GM21390 (cell line): ENCODE data around the gene WASHC3.
"Not testable (repeated sequence)": the region's sequence is repeated elsewhere in the genome, so short reads cannot be mapped to it uniquely, and the experiment has no call there.

Experiments used
- ATAC-seq: cut with Tn5 transposase; IDR thresholded peaks from one replicate; pipeline ENCODE4 v1.9.1; 2021; ENCODE audit not compliant: unreplicated experiment

The WASHC3 gene, protein sequence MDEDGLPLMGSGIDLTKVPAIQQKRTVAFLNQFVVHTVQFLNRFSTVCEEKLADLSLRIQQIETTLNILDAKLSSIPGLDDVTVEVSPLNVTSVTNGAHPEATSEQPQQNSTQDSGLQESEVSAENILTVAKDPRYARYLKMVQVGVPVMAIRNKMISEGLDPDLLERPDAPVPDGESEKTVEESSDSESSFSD

DNA sequence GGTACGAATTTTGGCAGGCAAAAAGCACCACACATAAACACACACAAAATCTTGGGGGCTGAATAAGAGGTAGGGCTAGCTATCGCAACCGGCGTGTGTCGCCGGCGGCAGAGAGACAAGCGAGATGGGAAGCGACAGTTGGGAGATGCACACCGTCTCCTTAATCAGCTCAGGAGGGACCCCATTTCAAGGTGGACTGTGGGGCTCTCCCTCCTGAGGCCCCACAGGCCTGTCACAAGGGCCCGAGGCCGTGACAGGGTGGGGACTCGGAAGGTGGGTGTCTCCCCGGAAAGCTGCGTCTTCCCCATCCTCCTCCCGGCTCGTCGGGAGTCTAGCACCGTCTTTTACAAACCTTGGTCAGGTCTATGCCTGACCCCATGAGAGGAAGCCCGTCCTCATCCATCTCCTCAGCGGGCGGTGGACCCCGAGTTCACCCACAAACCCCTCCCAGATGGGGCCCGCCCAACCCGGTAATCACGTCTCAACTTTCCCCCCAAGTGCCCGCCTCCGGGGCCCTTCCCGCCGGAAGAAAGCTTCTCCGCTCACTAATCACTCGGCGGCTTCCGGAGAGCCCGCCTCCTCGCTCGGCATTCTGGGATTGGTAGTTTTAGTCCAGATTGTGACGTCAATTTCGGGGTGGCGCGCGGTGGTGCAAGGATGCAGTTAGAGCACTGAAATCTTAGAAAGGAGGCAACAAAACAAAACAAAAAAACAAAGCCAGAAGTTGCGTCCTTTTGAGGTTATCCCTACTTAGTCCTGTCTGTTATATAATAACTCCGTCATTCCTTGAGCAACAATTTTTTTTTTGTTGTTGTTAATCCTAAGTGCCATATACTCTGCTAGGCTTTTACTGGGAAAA lies at the start of gene WASHC3:
Gene WASHC3 (minus strand): TSS at position 432 of the 859 bp plus-strand sequence. CDS start 29 bp downstream, at position 403.
- peak; percentile 95 for ATAC-seq

GRCh38 chr12:102110782-102111181 lies 49.0 kb upstream of the WASHC3 start:
- ATAC-seq, result no peak

GRCh38 chr12:102107970-102108369 lies 46.2 kb upstream of the WASHC3 start:
- no peak for ATAC-seq

DNA sequence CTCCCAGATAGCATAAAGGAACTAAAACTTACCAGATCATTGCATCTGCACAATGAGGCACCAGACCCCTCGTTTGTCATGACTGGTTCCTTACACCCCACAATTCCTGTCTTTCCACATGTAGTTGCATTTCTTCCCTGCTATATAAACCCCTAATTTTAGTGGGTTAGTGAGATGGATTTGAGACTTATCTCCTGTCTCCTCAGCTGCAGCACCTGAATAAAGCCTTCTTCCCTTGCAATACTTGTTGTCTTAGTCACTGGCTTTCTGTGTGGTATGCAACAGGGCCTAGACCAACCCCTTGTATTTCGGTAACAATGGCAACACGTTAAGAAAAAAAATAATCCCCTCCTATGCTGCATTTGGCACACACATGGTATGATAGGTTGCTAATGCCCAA lies 45.1 kb upstream of the WASHC3 start:
- no peak for ATAC-seq

DNA sequence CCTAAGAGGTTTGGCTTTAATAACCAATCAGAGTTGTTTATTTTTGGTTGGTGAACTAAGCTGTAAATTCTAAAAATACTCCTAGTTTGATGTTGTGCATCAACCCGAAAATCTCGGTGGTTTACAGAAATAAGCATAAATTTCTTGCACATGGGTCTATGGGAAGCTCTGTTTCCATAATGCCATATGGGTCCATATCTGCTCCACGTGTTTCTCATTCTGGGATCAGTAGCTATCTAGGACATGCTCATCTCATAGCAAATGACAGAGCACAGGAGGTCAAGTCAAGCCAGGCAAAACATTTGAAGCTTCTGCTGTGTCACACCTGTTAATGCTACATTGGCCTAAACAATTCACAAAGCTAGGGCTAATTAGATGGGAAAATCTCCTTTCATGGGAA lies 35.1 kb upstream of the WASHC3 start:
- no peak for ATAC-seq

DNA sequence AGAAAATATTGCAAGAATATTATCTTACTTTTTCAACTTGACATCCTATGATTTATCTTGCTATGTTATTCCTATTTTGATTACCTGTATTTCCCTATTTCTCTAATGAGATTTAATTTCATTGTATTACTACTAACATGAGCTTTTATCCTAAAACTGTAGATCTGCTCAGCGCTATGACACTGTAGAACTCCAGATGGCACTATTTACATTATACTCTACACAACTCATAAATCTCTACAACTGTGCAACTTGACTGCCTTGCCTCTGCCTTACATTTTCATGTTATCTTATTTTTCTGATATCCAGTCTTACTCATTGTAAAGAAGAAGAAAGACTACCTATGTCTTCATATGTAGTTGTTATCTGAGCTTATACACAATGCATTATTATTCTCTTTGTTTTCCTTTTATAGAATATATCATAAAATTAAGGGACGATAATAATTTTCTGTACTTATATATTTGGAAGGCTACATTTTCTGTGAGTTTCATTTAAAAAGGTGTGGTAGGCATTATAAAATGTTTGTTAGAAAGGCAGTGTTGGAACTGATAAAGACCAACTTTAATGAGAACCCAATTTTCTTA lies 34.0 kb upstream of the WASHC3 start:
- peak; percentile 69 for ATAC-seq

- ATAC-seq, result no peak
These were observed 31.5 kb upstream of the WASHC3 start for GRCh38 chr12:102093319-102093718.

DNA sequence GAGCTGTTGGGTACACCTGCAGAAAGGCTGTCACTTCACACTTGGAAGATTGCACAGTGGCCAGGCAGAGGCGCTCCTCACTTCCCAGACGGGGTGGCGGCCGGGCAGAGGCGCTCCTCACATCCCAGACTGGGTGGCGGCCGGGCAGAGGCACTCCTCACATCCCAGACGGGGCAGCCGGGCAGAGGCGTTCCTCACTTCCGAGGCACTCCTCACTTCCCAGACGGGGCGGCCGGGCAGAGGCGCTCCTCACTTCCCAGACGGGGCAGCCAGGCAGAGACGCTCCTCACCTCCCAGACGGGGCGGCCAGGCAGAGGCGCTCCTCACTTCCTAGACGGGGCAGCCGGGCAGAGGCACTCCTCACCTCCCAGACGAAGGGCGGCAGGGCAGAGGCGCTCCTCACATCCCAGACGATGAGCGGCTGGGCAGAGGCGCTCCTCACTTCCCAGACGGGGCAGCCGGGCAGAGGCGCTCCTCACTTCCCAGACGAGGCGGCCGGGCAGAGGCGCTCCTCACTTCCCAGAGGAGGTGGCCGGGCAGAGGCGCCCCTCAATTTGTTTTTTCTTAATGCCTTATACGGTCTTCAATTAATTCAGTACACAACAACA lies 27.5 kb upstream of the WASHC3 start:
- ATAC-seq, result not testable (repeated sequence)

DNA sequence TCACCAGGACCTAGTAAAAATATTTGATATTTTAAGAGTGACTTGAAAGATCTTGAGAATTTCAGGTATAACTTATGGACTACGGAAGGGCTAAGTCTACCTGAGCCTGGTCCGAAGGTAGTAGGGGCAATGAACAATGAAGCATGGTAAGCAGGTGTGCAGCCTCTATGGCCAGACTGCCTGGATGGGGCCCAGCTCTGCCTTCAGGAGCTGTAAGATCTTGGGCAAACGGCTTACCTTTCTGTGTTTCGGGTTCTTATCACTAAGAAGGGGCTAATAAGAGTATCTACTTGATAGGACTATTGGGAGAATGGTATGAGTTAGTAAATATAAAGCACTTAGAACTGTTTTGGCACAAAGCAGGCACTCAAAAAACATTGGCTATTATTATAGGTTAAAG lies 19.1 kb upstream of the WASHC3 start:
- ATAC-seq, result no peak

DNA sequence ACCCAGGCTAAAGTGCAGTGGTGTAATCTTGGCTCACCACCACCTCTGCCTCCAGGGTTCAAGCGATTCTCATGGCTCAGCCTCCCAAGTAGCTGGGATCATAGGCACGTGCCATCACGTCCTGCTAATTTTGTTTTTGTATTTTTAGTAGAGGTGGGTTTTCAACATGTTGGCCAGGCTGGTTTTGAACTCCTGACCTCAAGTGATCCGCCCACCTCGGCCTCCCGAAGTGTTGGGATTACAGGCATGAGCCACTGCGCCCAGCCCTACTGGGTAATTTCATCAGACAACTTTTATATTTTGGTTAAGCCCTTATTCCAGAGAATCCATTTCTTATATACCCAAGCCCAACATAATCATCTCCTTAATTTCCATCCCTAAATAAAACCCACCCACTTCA lies 10.3 kb upstream of the WASHC3 start:
- not testable (repeated sequence) for ATAC-seq

DNA sequence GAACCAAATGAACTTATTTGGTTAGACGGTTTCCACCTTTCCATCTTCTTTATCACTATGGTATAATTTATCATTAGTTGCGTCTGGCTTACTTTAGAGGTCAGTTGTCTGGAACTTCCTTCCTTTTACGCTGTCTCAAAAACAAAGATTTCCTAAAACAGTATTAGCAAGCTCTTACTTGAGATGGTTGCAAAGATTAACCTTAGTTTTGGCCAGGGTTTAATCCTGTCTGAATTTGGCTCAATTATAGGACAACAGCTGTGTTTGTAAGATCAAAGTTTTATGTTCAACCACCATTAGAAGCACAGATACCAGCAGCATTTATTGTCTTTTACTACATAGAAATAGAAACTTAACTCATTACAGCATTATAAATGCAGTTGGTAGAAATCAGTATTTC lies 7.9 kb upstream of the WASHC3 start:
- no peak for ATAC-seq

DNA sequence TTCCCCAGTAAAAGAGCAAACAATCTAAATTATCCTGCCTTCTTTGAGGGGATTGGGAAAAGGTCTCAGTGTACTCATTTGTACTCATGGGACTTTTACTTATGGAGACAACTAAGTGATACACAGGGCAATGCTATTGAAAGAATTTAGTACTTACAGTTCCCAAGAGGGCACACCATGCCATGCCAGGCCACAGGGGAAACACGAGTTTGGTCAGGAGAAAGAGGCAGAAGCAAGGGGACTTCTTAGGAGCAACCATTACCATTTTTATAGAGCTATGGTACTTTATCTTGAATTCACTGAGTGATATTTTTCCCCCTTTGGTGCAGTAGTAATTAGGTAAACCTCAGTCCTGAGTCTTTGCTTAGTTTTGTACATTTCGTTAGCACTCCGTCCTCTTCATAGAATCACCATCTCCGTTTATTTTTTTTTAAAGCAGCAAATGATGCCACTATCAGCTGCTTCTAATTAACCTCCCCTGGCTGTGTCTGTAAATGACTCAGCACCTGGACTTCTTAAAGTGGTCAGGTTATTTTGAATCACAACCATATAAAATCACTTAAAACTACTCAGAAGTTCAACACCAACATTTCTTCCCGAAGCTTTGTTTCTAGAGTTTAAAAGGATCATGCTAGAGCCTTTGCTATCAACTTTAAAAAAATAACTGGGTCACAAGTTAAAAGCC lies 5.9 kb upstream of the WASHC3 start:
- no peak for ATAC-seq

DNA sequence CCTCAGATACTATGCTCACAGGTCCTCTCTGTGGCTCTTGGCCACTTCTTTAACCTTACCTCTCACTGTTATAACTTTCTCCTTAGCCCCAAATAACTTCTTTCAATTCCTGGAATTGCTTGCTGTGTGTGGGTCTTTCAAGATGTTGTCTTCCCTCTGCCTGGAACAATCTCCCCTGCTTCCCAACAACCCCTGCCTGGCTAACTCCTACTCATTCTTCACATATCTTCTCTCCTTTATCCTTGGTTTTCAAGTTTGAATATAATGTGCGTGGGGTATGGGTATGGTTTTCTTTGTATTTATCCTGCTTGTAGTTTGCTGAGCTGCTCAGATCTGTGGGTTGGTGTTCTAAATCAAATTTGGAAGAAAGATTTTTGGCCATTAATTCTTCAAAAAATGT lies 2.7 kb upstream of the WASHC3 start:
- no peak for ATAC-seq

DNA sequence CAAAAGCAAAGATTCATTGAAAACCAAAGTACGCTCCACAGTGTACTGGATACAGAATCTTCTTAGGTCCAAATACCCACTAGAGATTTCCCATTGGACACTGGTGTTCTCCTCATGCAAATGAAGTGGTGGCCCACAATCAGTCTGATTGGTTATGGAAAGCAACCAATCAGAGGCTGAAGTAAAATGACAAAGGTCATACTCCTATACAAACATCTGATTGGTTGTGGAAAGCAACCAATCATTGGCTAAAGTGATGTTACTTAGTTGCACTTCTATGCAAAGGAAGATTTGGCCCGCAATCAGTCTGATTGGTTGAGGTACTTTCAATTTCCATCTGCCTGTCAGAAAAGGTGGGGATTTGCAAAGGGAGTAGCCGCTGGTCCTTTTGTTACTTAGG lies 1.3 kb upstream of the WASHC3 start:
- ATAC-seq, result no peak

- no peak for ATAC-seq
These were observed 622 bp upstream of the WASHC3 start for GRCh38 chr12:102062419-102062806.

GRCh38 chr12:102061096-102061559 lies 663 bp downstream of the WASHC3 start:
- peak; percentile 36 for ATAC-seq

DNA sequence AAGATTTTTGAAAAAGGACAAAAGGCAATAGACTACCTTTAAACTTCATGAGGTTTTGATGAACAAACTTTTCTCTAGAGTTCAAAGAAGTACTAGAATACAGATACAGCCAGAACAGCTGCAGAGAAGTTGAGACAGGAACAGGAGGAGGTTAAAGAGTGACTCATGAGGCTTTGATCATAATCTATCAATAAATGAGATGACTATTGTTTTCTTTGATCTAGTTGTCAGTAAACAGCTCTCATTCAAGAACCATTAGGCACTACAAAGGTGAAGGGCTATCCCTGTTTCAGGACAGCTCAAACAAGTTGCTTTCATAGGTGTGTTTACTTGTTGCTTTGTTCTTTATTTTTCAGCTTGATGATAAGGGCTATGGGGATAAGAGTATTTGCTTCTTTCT lies 2.4 kb downstream of the WASHC3 start:
- ATAC-seq, result no peak

DNA sequence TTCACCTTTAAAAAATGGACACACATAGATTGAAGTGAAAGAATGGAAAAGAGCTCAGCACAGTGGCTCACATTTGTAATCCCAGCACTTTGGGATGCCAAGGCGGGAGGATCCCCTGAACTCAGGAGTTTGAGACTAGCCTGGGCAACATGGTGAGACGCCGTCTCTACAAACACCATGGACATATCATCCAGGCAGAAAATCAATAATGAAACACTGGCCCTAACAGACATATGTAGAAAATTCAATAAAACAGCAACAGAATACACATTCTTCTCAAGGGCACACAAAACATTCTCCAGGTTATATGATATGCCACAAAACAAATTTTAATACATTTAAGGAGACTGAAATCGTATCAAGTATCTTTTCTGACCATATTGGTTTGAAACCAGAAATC lies 7.4 kb downstream of the WASHC3 start:
- no peak for ATAC-seq

- no peak for ATAC-seq
These were observed 8.8 kb downstream of the WASHC3 start for GRCh38 chr12:102053062-102053349.

GRCh38 chr12:102052192-102053061 lies 9.4 kb downstream of the WASHC3 start:
- ATAC-seq, result no peak
